Measurements from ENCODE around the gene ANXA6. TPM values are rescaled to one million over a fixed set of nuclear protein-coding genes. Genes with fewer than 3 reads are reported as not detected.

ANXA6 gene
- total RNA-seq, 2 donors from 2014 or later, result 127 to 171 TPM

Other genes with a start within 250 kb of the ANXA6 start
- gene GPX3, start 137.2 kb downstream of the ANXA6 start, total RNA-seq, result not detected
- gene TNIP1, start 76.7 kb downstream of the ANXA6 start, total RNA-seq, result 100 to 1,000 TPM; 358 to 420 TPM
- gene CCDC69, start 66.3 kb upstream of the ANXA6 start, total RNA-seq, result 10 to 100 TPM; 44.8 to 53.1 TPM
- gene GM2A, start 95.4 kb upstream of the ANXA6 start, total RNA-seq, result 10 to 100 TPM; 19.4 to 28.2 TPM
- under 1 TPM in 1 of 2 donors, not detected in 1; 0.10 TPM for gene SLC36A3, start 146.0 kb upstream of the ANXA6 start, total RNA-seq
- not detected for gene SLC36A2, start 189.8 kb upstream of the ANXA6 start, total RNA-seq

Measured in activated T-cell treated with anti-CD3 and anti-CD28 coated beads, Interleukin-2, amount 50 U/mL, for 72 hours (primary cell).